Measurements from ENCODE around the gene SERPINA3. TPM values are rescaled to one million over a fixed set of nuclear protein-coding genes. Genes with fewer than 3 reads are reported as not detected.

Gene SERPINA3
- total RNA-seq, 1 donor from 2014 or later = not detected

- intact Hi-C loops (cut with micrococcal nuclease) = no loop called here
Observed at GRCh38 chr14:94650806-94651805, 38.9 kb downstream of the SERPINA3 start.

GRCh38 chr14:94653321-94653720 is 41.1 kb downstream of the SERPINA3 start:
- intact Hi-C loops (cut with micrococcal nuclease) = no loop called here

GRCh38 chr14:94654071-94654861 is 42.1 kb downstream of the SERPINA3 start:
- intact Hi-C loops (cut with micrococcal nuclease) = no loop called here

- intact Hi-C loops (cut with micrococcal nuclease) = no loop called here
Observed at GRCh38 chr14:94655169-94655710, 43.0 kb downstream of the SERPINA3 start.

- intact Hi-C loops (cut with micrococcal nuclease) = no loop called here
Observed at GRCh38 chr14:94656043-94656442, 43.9 kb downstream of the SERPINA3 start.

- intact Hi-C loops (cut with micrococcal nuclease) = no loop called here
Observed at GRCh38 chr14:94659256-94659655, 47.1 kb downstream of the SERPINA3 start.

GRCh38 chr14:94659901-94660300 is 47.7 kb downstream of the SERPINA3 start:
- intact Hi-C loops (cut with micrococcal nuclease) = no loop called here

GRCh38 chr14:94660306-94660946 is 48.2 kb downstream of the SERPINA3 start:
- intact Hi-C loops (cut with micrococcal nuclease) = no loop called here

GRCh38 chr14:94663538-94663937 is 51.3 kb downstream of the SERPINA3 start:
- intact Hi-C loops (cut with micrococcal nuclease) = no loop called here

- intact Hi-C loops (cut with micrococcal nuclease) = no loop called here
Observed at GRCh38 chr14:94663965-94664704, 51.9 kb downstream of the SERPINA3 start.

GRCh38 chr14:94665121-94665520 is 52.9 kb downstream of the SERPINA3 start:
- intact Hi-C loops (cut with micrococcal nuclease) = no loop called here

GRCh38 chr14:94665544-94665943 is 53.4 kb downstream of the SERPINA3 start:
- intact Hi-C loops (cut with micrococcal nuclease) = no loop called here

GRCh38 chr14:94670692-94671285 is 58.6 kb downstream of the SERPINA3 start:
- intact Hi-C loops (cut with micrococcal nuclease) = no loop called here

- intact Hi-C loops (cut with micrococcal nuclease) = no loop called here
Observed at GRCh38 chr14:94671870-94672444, 59.8 kb downstream of the SERPINA3 start.

GRCh38 chr14:94673071-94673470 is 60.9 kb downstream of the SERPINA3 start:
- intact Hi-C loops (cut with micrococcal nuclease) = no loop called here

Other genes with a start within 250 kb of the SERPINA3 start
- gene SERPINA2, start 245.7 kb upstream of the SERPINA3 start, total RNA-seq = not detected in 2 replicates
- gene SERPINA1, start 223.8 kb upstream of the SERPINA3 start, total RNA-seq = 0.20 and 0.22 TPM in 2 replicates
- gene SERPINA11, start 159.6 kb upstream of the SERPINA3 start, total RNA-seq = not detected in 2 replicates
- gene SERPINA9, start 136.2 kb upstream of the SERPINA3 start, total RNA-seq = not detected in 2 replicates
- gene SERPINA12, start 102.9 kb upstream of the SERPINA3 start, total RNA-seq = not detected in 2 replicates
- gene SERPINA4, start 50.9 kb upstream of the SERPINA3 start, total RNA-seq = not detected in 2 replicates
- not detected in 2 replicates for gene SERPINA5, start 31.0 kb upstream of the SERPINA3 start, total RNA-seq
- gene GSC, start 157.7 kb downstream of the SERPINA3 start, total RNA-seq = not detected in 2 replicates

Measured in T-helper 1 cell treated with Interleukin-12 subunit alpha and Interleukin-12 subunit beta and Interleukin-4 antibody, amounts not matched to agents 30 ng/mL and 1 ng/mL, for 36 hours (primary cell).